Posterior vena cava (tissue), 2 donors: Measurements from ENCODE around the gene SLC22A23. TPM values are rescaled to one million over a fixed set of nuclear protein-coding genes. Genes with fewer than 3 reads are reported as not detected.

Source experiments
- DNase-seq: peaks from one replicate; pipeline ENCODE4 v3.0.0-alpha.2; 2020; ENCODE audit warnings: low spot score
- intact Hi-C, 2 donors: fragments of 100-400 bp; cut with DNase I; formaldehyde crosslinking; loops; one replicate each; pipeline versions ENCODE4 v1.14.1 to v1.14.2; 2022 to 2023
- total RNA-seq, 2 donors: library from RNA; stranded (reverse); fragmentation: NEBNext Ultra II Directional; extraction: Animal tissue kit (Norgen Biotek cat#: 25700); gene quantifications; one replicate each; pipeline ENCODE4 v1.2.1, GENCODE V29; 2021
- donor health status: DM: yes; HTN: yes; CAD: no.
- donor health status: DM: yes; HTN: yes; CAD: no.

SLC22A23 gene
- total RNA-seq, 2 donors from 2014 or later, result 5.2 to 5.6 TPM

- DNase-seq, result no peak
Measured at GRCh38 chr6:3331494-3331893, 125.4 kb downstream of the SLC22A23 start.

DNA sequence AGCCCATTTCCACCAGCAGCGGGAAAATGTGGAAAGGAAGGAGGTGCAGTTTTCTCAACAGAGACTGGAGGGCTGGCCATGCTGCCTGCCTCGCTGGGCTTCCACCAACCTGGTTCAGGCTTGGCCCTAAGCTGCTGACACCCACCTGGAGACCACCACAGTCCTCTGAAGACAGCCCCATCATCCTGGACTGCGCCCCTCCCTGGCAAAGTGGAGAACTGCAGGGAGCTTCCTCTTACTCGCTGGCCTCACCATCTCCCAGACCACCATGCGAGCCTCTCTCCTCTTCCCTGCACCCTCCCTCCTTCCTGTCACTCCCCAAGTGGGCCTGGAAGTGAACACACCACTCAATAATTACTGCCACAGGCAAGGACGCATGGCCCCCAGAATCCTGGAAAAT lies 126.7 kb downstream of the SLC22A23 start:
- DNase-seq, result no peak
- intact Hi-C loops, result no loop called here

More at GRCh38 chr6:3331494-3331893, 125.4 kb downstream of the SLC22A23 start:
- intact Hi-C loops, result no loop called here

DNA sequence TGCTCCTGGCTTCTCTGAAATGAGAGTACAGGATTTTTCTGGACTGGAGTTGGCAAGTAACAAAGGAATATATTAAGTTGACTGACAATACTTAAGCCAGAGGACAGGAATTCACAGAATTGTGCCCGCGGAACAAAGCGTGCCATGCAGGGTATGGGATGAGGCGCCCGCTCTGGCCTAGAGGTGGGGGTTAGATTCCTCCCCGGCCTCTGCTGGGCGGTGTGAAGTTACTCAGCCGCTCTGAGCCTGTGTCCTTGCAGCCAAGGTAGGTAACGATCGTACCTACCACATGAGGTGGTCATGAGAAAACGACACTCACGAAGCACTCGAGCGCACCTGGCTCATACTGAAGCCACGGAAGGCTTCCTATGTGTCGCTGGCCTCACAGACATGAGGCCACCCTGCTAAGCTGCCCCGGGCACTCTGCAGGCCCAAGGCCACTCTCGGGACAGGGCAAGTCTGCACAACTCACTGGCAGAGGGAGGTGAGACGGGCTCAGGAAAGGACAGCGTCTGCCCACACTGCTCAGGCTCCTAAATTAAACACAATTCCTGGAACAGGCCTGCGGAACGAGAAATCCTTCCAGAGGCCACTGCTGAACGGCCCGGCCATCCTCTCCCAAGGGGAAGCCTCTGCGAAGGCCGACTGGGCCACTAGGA lies 127.3 kb downstream of the SLC22A23 start:
- intact Hi-C loops, result loop anchor here in 1 of 2 donors (10.0 kb wide), 1 partner anchor 115 kb away; no protein-coding TSS in a partner anchor
- no peak for DNase-seq

DNA sequence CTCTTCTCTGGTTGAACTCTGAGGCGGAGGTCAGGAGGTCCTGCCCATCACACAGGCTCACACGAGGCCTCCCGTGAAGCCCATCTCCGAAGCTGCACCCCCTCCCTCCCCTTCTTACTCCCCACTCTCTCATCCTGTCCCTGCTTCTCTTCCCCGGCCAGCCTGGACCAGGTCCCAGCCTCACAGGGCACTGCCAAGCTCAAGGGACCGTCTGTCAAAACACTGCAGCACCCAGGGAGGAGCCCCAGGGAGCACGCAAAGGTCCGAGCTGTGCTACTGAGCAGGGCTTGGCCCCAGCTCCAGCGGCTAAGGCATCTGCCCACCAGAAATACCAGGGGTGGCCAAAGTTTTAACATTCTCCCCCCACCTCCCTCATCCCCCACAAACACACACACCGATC lies 128.1 kb downstream of the SLC22A23 start:
- no peak for DNase-seq
- intact Hi-C loops, result loop anchor here in 1 of 2 donors (10.0 kb wide), 1 partner anchor 116 kb away; no protein-coding TSS in a partner anchor

GRCh38 chr6:3328145-3328544 lies 128.7 kb downstream of the SLC22A23 start:
- intact Hi-C loops, result loop anchor here in 1 of 2 donors (10.0 kb wide), 1 partner anchor 117 kb away; no protein-coding TSS in a partner anchor
- DNase-seq, result peak; percentile 52

DNA sequence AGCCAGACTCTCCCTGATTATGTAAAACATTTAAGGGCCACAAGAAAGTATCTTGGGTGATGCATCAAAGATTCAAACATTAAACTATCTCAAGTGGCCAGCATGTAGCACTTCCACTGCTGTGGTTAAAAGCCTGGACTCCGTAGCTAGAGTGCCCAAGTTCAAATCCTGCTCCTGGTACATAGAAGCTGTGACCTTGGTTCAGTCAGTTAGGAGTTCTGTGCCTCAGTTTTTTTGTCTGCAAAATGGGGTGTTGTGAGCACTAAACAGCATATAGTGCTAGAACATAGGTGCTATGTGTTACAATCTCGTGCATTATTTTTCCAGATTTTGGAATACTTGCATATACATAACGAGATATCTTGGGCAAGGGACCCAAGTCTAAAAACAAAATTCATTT lies 129.4 kb downstream of the SLC22A23 start:
- DNase-seq, result no peak
- intact Hi-C loops, result loop anchor here in 1 of 2 donors (10.0 kb wide), 1 partner anchor 117 kb away; no protein-coding TSS in a partner anchor

DNA sequence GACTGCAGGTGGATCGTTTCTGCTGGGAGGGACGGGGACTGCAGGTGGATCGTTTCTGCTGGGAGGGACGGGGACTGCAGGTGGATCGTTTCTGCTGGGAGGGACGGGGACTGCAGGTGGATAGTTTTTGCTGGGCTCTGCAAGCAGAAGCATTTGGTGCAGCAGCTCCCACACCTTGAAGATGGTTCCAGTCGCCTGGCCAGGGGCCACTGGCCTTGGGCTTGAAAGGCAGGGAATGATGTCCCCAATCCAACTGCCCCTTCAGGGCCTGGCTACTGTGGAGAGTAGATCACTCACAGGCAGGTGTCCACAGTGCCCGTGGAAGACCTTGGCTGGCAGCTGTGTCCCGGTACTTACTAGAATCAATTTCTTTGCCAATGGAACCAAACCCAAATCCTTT lies 129.9 kb downstream of the SLC22A23 start:
- peak; percentile 57 for DNase-seq
- intact Hi-C loops, result loop anchor here in 1 of 2 donors (10.0 kb wide), 1 partner anchor 118 kb away; no protein-coding TSS in a partner anchor

DNA sequence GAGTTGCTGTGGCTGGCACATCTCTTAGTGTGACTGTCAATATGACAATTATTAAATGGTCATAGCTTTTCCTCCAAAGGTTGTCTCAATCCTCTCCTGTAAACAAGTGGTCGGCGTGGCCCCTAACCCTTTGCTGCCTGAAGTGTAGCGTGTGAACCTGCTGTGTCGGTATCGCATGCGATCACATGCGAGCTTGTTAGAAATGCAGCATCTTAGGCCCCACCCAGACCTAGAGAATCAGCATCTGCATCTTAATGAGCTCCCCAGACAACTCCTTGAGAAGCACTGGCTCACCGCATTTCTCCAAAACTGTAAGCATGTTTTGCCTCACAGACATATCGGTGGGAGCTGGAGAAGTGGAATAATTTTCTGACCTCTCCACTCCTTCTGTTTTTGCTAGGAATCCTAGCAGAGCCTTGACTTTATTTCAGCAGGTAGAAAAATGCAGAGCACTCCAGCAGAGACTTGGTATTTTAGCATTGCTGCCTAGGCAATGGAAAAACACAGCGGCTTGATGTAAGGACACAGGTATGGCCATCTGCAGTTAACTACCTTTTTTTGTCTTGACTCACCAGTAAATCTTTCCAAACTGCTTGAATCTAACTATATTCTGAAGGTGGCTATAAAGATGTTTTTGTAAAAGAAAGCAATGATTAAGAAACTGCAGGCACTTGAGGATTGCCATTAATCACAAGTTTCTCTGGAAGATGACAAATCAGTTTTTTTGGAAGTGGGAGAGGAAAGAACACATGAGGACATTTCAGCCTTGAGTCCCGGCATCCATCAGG lies 130.5 kb downstream of the SLC22A23 start:
- DNase-seq, result no peak
- intact Hi-C loops, result loop anchor here in 1 of 2 donors (10.0 kb wide), 1 partner anchor 118 kb away; no protein-coding TSS in a partner anchor

DNA sequence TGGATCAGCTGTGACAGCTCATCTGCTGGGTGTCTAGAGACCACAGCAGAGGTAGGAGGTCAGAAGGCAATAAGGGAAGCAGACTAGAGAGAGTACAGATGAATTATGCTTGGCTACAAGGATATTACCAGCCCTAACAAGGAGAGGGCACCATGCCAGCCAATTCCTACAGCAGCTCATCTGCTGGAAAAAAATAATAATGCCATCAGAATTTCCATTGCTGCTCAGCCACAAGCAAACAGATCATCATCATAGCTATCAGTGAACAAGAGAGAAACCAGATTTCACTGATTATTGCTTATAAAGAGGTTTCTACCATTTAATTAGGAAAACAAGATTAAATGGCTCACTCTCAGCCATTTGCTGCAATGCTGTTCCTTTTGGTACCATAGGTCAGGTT lies 131.6 kb downstream of the SLC22A23 start:
- intact Hi-C loops, result loop anchor here in 1 of 2 donors (10.0 kb wide), 1 partner anchor 120 kb away; no protein-coding TSS in a partner anchor
- DNase-seq, result peak; percentile 65

DNA sequence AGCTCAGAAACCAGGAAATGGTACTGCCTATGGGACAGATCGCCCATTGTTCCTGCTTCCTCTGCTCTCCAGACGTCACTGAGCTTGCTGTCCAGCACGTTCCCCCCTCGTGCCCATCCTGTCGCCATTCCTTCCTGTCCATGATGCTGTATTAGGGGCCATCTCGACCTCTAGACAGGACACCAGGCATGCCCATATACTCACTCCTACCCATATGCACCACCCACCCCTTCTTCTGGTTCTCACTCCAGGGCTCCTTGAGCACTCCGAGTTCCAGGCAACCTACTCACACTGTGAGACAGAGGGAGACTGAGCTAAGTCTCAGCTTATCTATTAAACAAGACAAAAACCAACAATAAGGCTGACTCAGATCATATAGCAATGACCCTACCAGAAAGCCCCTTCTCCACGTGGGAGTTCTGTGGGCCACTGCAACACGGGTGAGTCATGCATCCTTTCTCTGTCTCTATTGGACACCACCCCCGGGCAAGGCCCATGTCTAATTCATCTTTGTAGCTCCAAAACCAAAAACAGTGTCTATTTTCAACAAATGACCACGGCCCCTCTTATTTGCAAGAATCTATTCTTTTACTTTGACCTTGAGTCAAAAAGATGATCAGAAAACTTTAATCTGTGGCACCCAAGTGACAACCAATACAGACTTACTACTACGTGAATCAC lies 132.4 kb downstream of the SLC22A23 start:
- DNase-seq, result peak; percentile 78
- intact Hi-C loops, result loop anchor here in 1 of 2 donors (10.0 kb wide), 1 partner anchor 120 kb away; no protein-coding TSS in a partner anchor

DNA sequence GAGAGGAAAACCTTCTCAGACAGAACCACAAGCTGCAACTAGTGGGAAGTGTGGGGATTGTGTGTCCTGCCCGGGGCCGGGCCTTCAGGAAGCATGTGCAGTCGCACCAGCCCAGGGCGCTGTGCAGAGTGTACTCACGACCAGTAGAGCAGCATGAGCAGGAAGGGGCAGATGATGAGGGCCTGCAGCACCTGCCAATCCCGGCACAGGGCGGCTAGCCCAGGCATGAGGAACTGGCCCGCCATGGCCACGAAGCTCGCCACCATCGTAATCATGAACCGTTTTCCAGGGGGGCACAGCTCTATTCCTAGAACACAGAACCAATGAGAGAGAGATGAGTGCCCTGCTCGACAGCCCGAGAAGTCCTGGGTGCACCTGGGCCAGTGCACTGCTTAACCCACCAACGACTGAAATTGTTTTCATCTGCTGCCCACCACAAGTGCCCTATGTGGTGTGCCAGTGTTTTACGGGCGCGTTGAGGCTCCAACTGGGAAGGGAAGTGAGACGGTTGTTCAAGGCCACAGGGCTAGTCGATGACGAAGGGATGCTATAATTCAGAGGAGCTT lies 133.1 kb downstream of the SLC22A23 start:
- peak; percentile 64 for DNase-seq
- intact Hi-C loops, result loop anchor here in 1 of 2 donors (10.0 kb wide), 1 partner anchor 121 kb away; no protein-coding TSS in a partner anchor

DNA sequence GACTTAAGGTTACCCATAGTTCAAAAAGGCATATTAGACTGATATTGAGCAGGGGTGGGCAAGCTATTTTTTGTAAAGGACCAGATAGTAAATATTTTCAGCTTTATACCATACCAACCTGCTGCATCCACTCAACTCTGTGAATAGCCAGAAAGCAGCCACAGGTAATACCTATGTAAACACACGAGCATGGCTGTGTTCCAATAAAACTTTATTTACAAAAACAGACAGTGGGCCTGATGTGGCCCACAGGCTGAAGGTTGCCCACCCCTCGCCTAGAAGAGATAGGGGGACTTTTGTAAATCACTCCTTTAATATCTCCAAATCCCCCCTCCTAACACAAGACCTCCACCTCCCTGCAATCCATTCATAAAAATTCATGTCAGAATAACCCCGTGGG lies 133.7 kb downstream of the SLC22A23 start:
- intact Hi-C loops, result loop anchor here in 1 of 2 donors (10.0 kb wide), 1 partner anchor 122 kb away; no protein-coding TSS in a partner anchor
- no peak for DNase-seq

DNA sequence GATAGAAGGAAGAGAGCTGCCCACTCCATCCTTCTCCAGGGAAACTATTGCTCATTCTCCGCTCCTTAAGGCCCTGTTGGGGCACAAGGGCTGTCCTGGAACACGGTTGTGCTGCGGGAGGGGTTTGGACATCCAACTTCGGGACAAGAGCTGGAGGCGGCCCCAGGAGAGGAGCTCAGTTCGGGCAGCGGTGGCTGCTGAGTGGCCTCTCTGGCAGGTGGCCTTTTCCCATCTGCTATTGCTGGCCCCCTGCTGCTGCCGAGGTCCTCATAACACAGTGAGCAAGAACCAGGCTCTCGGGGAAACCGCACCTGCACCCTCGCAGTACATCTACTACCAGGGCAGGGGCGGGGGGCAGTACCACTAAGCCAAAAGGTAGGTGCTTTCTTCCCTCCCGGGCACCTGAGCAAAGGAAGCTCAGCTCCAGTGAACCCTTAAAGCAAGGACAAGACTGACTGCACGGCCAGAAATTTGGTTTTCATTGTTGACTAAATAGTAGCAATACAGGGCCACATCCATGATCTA lies 134.4 kb downstream of the SLC22A23 start:
- peak; percentile 74 for DNase-seq

GRCh38 chr6:3321875-3322274 lies 135.0 kb downstream of the SLC22A23 start:
- intact Hi-C loops, result loop anchor here in 1 of 2 donors (10.0 kb wide), 1 partner anchor 123 kb away; no protein-coding TSS in a partner anchor
- DNase-seq, result peak; percentile 54

More for the DNA sequence above, 134.4 kb downstream of the SLC22A23 start:
- intact Hi-C loops, result loop anchor here in 1 of 2 donors (10.0 kb wide), 1 partner anchor 122 kb away; no protein-coding TSS in a partner anchor

- intact Hi-C loops, result loop anchor here in 1 of 2 donors (10.0 kb wide), 1 partner anchor 124 kb away; no protein-coding TSS in a partner anchor
- peak; percentile 49 for DNase-seq
Measured at GRCh38 chr6:3321042-3321441, 135.8 kb downstream of the SLC22A23 start.

DNA sequence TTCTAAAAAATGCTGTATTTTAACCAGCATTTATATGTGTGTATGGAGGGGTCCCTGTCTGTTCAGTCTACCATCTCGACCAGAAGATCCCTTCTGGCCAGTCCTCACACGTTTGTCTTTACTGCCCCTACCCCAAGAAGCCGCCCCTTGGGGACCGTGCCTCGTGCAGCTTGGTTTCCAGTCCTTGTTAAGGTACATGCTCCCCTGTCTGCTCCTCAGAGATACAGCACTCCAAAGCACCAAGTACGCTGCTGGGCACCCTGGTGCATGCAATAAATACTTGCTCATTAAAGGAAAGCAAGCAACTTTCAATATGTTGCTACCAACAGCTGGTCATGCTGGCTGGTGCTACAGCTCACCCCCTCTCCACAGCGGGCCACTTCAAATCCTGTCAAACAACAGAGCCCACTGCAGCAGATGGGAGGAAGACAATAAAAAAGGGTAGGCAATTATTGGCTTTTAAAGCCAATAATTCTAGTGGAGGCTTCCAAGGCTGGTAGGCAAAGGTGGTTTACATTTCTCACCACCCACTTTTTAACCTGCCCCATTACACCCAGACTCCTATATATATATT lies 136.5 kb downstream of the SLC22A23 start:
- intact Hi-C loops, result loop anchor here in 1 of 2 donors (10.0 kb wide), 1 partner anchor 124 kb away; no protein-coding TSS in a partner anchor
- no peak for DNase-seq

- intact Hi-C loops, result loop anchor here in 1 of 2 donors (5.0 to 10.0 kb wide), 2 partner anchors 125 to 132 kb away; no protein-coding TSS in a partner anchor
- peak; percentile 47 for DNase-seq
Measured at GRCh38 chr6:3319610-3320200, 137.1 kb downstream of the SLC22A23 start.
